GM18868 (cell line): ENCODE results near the gene EPB41L3.
"Not testable (repeated sequence)": the region's sequence is repeated elsewhere in the genome, so short reads cannot be mapped to it uniquely, and the experiment has no call there.

Source experiments
- ATAC-seq: cut with Tn5 transposase; IDR thresholded peaks from one replicate; pipeline ENCODE4 v1.9.1; 2021; ENCODE audit warnings: mild to moderate bottlenecking, moderate library complexity; ENCODE audit not compliant: unreplicated experiment

Gene EPB41L3

GRCh38 chr18:5532066-5532465 is 11.7 kb downstream of the EPB41L3 start:
- ATAC-seq, result no peak

GRCh38 chr18:5530629-5531178 is 13.1 kb downstream of the EPB41L3 start:
- no peak for ATAC-seq

- ATAC-seq, result no peak
Measured at GRCh38 chr18:5529471-5529870, 14.3 kb downstream of the EPB41L3 start.

GRCh38 chr18:5527603-5528002 is 16.2 kb downstream of the EPB41L3 start:
- ATAC-seq, result no peak

- ATAC-seq, result no peak
Measured at GRCh38 chr18:5524660-5525059, 19.1 kb downstream of the EPB41L3 start.

GRCh38 chr18:5521000-5521399 is 22.8 kb downstream of the EPB41L3 start:
- ATAC-seq, result no peak

- no peak for ATAC-seq
Measured at GRCh38 chr18:5520464-5520863, 23.3 kb downstream of the EPB41L3 start.

GRCh38 chr18:5519448-5520298 is 24.1 kb downstream of the EPB41L3 start:
- ATAC-seq, result no peak

GRCh38 chr18:5518899-5519371 is 24.9 kb downstream of the EPB41L3 start:
- ATAC-seq, result no peak

- ATAC-seq, result no peak
Measured at GRCh38 chr18:5518179-5518770, 25.5 kb downstream of the EPB41L3 start.

GRCh38 chr18:5516841-5517240 is 27.0 kb downstream of the EPB41L3 start:
- no peak for ATAC-seq

- no peak for ATAC-seq
Measured at GRCh38 chr18:5515011-5515784, 28.6 kb downstream of the EPB41L3 start.

GRCh38 chr18:5513947-5514346 is 29.9 kb downstream of the EPB41L3 start:
- no peak for ATAC-seq

- ATAC-seq, result no peak
Measured at GRCh38 chr18:5512176-5512575, 31.6 kb downstream of the EPB41L3 start.

GRCh38 chr18:5511541-5511940 is 32.3 kb downstream of the EPB41L3 start:
- ATAC-seq, result not testable (repeated sequence)

- ATAC-seq, result no peak
Measured at GRCh38 chr18:5510135-5510846, 33.5 kb downstream of the EPB41L3 start.

- ATAC-seq, result no peak
Measured at GRCh38 chr18:5508821-5509220, 35.0 kb downstream of the EPB41L3 start.

GRCh38 chr18:5507756-5508155 is 36.0 kb downstream of the EPB41L3 start:
- no peak for ATAC-seq

- ATAC-seq, result no peak
Measured at GRCh38 chr18:5506174-5506573, 37.6 kb downstream of the EPB41L3 start.

- no peak for ATAC-seq
Measured at GRCh38 chr18:5503740-5504139, 40.1 kb downstream of the EPB41L3 start.
